Measurements from ENCODE around the gene NELFE.
"Not testable (repeated sequence)": the region's sequence is repeated elsewhere in the genome, so short reads cannot be mapped to it uniquely, and the experiment has no call there.

NELFE gene

DNA sequence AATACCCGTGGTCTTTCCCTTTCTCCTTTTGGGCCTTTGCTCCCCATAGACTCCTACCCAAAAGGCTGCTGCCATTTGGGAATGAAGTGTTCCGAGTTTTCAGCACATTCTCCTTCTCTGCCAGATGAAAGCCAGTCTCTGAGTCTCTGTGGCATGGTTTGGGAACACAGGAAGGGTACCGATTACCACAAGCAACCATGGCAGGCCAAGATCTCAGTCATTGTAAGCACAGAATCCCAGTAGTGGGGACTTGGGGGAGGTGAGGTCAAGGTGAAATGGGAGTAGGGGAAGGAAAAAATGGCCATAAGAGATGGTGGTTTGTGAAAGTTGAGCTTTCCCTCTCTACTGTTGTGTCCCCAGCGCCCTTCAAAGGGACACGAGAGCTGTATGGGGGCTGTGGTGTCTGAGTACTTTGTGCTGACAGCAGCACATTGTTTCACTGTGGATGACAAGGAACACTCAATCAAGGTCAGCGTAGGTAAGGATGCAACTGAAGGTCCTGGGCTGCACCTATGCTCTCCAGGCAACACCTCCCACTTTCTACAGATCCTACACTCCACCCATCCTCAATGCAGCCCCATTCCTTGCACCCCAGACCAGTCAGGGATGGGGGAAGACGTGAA, 8.7 kb downstream of the NELFE start:
- DNase-seq (ENCODE audit: low spot score), result no peak

DNA sequence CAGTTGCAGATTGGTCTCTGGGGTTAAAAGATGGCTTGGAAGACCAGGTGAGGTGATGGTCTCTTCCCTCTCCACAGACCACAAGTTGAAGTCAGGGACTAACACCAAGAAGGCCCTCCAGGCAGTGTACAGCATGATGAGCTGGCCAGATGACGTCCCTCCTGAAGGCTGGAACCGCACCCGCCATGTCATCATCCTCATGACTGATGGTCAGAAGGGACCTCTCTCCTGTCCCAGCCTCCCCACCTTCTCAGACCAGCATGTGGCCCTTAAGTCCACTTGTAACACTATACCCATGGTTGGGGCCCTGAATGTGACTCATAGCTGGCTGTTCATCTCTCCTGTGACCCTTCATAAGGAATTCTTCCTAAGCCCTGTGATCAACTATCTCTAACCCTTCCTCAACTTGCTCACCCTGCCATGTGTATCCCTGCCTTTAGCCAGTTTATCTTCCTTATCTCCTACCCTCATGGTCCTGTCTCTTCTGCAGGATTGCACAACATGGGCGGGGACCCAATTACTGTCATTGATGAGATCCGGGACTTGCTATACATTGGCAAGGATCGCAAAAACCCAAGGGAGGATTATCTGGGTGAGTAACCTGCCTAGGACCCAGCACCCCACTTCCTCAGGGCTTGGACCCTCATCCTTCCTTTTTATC, 9.9 kb downstream of the NELFE start:
- DNase-seq (ENCODE audit: low spot score), result no peak

DNA sequence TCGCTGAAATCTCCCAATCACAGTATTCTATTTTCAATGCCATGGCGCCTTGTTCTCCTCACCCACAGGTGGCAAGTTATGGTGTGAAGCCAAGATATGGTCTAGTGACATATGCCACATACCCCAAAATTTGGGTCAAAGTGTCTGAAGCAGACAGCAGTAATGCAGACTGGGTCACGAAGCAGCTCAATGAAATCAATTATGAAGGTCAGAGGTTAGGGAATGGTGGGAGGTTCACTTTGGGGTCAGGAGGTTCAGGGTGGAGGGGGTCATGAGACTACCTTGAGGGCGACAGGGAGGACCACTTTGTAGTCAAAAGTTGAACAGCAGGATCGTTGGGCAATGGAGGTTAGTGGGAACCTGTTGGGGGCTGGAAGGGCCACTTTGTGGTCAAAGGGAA, 10.5 kb downstream of the NELFE start:
- DNase-seq (ENCODE audit: low spot score), result no peak

DNA sequence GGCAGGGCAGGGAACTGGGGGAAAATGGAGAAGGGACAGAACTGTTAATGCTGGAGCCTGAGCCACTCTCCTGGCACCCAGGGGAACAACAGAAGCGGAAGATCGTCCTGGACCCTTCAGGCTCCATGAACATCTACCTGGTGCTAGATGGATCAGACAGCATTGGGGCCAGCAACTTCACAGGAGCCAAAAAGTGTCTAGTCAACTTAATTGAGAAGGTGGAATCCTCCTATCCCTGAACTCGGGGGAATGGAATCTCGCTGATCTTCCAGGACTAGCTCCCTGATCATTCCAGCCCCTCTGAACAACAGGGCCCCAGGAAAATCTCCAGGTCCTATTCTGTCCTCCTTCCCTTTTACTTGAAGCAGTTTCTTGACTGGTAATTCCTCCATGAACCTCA, 10.9 kb downstream of the NELFE start:
- no peak for DNase-seq (ENCODE audit: low spot score)

DNA sequence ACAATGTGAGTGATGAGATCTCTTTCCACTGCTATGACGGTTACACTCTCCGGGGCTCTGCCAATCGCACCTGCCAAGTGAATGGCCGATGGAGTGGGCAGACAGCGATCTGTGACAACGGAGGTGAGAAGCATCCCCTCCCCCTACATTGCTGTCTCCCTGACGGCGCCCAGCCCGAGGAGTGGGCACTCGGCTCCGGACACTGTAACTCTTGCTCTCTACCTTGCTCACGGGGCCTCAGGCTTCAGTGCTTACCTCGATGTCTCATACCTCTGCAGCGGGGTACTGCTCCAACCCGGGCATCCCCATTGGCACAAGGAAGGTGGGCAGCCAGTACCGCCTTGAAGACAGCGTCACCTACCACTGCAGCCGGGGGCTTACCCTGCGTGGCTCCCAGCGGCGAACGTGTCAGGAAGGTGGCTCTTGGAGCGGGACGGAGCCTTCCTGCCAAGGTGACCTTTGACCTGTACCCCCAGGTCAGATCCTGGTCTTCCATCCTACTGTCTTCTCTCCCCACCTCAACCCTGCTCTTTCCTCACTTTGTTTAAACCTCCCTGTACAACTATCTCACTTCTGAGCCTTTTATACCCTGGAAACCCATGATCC, 11.6 kb downstream of the NELFE start:
- no peak for DNase-seq (ENCODE audit: low spot score)

DNA sequence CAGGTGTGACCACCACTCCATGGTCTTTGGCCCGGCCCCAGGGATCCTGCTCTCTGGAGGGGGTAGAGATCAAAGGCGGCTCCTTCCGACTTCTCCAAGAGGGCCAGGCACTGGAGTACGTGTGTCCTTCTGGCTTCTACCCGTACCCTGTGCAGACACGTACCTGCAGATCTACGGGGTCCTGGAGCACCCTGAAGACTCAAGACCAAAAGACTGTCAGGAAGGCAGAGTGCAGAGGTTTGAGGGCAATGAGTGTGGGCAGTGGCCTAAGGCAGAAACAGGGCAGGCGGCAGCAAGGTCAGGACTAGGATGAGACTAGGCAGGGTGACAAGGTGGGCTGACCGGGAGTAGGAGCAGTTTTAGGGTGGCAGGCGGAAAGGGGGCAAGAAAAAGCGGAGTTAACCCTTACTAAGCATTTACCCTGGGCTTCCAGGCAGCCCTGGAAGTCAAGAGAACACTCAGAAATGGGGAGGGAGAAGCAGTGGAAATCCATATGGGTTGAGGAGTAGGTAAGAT, 12.3 kb downstream of the NELFE start:
- DNase-seq (ENCODE audit: low spot score), result no peak

DNA sequence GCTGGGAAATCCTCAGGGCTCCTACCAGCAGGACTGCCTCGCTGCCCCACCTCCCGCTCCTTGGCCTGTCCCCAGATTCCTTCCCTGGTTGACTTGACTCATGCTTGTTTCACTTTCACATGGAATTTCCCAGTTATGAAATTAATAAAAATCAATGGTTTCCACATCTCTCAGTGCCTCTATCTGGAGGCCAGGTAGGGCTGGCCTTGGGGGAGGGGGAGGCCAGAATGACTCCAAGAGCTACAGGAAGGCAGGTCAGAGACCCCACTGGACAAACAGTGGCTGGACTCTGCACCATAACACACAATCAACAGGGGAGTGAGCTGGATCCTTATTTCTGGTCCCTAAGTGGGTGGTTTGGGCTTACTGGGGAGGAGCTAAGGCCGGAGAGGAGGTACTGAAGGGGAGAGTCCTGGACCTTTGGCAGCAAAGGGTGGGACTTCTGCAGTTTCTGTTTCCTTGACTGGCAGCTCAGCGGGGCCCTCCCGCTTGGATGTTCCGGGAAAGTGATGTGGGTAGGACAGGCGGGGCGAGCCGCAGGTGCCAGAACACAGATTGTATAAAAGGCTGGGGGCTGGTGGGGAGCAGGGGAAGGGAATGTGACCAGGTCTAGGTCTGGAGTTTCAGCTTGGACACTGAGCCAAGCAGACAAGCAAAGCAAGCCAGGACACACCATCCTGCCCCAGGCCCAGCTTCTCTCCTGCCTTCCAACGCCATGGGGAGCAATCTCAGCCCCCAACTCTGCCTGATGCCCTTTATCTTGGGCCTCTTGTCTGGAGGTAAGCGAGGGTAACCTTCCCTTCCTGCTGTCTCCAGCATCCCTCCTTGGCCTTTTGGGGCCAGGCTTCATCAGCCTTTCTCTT, 13.0 kb downstream of the NELFE start, which contains the start of gene CFB:
Gene CFB, plus strand, starts transcription at position 589 of the 863 bp plus-strand sequence. Its CDS starts 127 bp downstream, at position 716.
- DNase-seq (ENCODE audit: low spot score), result no peak

DNA sequence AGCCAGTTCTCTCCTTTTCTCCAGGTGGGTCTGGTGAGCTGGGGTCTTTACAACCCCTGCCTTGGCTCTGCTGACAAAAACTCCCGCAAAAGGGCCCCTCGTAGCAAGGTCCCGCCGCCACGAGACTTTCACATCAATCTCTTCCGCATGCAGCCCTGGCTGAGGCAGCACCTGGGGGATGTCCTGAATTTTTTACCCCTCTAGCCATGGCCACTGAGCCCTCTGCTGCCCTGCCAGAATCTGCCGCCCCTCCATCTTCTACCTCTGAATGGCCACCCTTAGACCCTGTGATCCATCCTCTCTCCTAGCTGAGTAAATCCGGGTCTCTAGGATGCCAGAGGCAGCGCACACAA, 13.6 kb downstream of the NELFE start:
- no peak for DNase-seq (ENCODE audit: low spot score)

DNA sequence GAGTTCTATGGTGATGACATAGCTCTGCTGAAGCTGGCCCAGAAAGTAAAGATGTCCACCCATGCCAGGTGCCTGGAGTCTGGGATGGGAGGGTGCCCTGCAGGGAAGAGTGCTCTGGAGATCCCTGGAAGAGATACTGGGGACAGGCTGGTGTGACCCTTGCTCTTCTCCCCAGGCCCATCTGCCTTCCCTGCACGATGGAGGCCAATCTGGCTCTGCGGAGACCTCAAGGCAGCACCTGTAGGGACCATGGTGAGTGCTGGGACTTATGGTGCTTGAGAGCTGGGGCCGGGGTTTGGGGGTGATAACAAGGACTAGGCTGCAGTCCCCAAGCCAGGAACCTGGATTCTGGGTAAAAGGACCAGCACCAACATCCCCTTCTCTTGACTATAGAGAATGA, 15.0 kb downstream of the NELFE start:
- DNase-seq (ENCODE audit: low spot score), result no peak

DNA sequence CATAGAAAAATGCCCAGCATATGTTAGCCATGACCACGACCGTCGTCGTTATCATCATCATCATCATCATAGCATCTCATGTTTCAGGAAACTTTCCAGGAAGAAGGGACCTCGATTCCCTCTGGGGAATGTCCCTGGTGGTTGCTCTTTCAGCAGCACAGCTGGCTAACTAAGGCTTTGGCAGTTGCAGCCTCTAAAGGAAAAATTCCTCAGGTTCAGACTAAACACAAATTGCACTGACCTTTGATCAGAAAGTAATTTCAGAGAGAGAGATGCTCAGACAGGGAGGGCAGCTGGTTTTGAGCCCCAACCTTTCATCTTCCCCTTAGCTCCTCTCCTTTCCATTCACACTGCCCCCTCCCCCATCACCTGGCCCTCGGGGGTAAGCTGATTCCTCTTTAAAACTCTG, 18.5 kb downstream of the NELFE start:
- DNase-seq (ENCODE audit: low spot score), result no peak

DNA sequence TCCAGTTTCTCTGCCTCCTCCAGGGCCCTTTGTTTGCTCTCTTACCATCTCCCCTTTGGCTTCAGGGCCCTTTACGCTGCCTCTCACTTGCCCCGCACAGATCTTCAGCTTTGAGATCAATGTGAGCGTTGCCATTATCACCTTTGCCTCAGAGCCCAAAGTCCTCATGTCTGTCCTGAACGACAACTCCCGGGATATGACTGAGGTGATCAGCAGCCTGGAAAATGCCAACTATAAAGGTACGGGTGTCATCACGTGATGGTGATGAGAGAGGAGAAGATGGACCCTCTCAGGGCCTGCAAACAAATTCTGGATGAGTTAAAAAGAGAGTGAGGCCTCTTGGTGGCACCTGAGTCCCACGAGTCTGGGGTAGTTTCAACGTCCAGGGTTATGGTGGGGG, 22.9 kb downstream of the NELFE start:
- no peak for DNase-seq (ENCODE audit: low spot score)

DNA sequence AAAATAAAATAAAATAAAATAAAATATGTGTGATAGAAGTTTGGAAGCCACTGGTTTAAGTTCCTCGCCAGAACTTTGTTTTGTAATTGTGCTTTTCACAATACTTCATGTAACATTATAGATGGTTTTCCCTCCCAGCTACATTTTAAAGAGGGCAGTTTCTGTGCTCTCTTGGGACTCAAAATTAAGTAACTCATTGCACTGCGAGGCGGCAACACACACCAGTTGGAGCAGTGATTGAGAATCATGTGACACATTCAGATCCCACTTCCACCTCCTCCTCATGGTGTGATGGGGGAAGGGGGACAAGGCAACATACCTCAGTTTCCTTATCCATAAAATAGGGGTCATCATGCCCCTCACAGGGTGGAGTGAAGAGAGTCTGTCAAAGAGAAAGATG, 23.8 kb downstream of the NELFE start:
- DNase-seq (ENCODE audit: low spot score), result no peak

DNA sequence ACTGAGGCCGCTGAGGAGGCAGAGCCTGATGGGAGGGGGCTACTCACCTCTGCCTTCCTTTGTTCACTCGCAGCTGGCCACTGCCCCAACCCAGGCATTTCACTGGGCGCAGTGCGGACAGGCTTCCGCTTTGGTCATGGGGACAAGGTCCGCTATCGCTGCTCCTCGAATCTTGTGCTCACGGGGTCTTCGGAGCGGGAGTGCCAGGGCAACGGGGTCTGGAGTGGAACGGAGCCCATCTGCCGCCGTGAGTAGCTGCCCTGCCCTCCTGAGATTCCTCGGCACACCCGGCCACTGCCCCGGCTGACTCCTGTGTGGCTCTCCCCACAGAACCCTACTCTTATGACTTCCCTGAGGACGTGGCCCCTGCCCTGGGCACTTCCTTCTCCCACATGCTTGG, 25.2 kb downstream of the NELFE start:
- no peak for DNase-seq (ENCODE audit: low spot score)

DNA sequence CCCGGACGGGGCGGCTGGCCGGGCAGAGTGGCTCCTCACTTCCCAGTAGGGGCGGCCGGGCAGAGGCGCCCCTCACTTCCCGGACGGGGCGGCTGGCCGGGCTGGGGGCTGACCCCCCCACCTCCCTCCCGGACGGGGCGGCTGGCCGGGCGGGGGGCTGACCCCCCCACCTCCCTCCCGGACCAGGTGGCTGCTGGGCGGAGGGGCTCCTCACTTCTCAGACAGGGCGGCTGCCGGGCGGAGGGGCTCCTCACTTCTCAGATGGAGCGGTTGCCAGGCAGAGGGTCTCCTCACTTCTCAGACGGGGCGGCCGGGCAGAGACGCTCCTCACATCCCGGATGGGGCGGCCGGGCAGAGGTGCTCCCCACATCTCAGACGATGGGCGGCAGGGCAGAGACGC, 26.6 kb downstream of the NELFE start:
- DNase-seq (ENCODE audit: low spot score), result not testable (repeated sequence)

DNA sequence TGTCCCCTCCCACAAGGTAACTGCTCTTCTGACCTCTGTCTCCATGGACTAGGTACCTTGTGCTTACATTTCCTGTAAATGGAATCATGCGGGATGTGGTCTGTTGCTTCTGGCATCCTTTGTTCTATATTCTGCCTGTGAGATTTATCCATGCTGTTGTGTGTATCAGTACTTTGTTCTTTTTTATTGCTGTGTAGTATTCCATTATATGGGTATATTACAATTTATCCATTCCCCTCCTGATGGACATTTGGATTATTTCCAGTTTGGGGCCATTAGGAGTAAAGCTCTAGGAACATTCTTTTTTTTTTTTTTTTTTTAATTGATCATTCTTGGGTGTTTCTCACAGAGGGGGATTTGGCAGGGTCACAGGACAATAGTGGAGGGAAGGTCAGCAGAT, 27.8 kb downstream of the NELFE start:
- no peak for DNase-seq (ENCODE audit: low spot score)

DNA sequence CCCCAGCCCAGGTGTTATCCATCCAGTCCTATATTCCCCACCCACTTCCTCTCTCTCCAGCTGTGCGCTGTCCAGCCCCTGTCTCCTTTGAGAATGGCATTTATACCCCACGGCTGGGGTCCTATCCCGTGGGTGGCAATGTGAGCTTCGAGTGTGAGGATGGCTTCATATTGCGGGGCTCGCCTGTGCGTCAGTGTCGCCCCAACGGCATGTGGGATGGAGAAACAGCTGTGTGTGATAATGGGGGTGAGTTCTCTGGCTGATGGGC, 30.2 kb downstream of the NELFE start:
- DNase-seq (ENCODE audit: low spot score), result no peak

DNA sequence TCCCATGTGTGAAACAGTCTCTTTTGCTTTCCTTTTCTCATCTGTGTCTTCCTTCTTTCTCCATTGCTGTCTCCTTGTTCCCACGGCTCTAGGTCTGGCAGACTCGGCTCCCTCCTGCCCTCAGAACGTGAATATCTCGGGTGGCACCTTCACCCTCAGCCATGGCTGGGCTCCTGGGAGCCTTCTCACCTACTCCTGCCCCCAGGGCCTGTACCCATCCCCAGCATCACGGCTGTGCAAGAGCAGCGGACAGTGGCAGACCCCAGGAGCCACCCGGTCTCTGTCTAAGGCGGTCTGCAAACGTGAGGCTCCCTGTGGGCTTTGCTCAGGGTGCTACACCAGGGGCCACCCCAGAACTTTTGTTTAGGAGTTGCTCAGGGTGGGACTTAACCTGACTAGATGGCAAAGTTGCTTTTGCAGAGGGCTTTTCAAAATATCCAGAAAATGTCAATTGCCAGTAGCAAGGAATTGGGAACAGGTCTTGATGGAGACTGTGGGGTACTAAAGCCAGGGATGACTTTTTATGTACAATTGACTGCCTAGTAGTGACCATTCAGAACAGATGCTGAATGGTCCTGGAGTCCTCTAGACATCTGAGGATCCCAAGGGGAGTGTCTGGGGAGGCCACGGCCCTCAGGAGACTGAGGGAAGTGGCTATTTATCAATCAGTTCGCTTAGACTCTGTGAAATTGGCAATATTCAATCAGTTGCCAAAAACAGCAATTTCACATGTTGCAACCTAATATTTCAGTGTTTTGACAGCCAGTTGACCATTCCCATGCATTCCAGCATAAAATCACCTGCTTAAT, 30.7 kb downstream of the NELFE start:
- DNase-seq (ENCODE audit: low spot score), result no peak

DNA sequence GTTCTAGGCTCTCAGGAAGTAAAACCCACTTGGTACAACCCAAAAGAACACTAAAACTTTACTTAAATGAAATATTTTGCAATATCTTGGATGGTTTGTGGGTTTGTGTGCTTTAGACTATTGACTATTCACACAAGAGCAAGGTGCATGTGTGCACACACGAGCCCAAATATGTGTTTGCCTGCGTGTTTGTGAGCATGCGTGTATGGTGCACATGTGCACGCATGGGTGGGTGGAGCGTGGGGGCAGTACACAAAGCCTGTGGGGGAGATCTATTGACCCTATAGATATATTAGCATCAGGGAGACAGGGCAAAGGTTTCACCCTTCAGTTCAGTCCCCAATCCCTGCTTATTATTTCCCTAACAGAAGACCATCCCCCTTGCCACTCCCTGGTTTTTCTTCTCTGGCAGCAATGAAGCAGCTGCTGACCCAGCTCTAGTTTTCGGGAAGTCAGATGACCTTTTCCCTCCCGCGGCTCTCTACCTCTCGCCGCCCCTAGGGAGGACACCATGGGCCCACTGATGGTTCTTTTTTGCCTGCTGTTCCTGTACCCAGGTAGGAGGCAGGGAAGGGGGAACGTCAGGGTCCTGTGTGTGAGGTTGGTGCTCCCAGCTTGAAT, 31.4 kb downstream of the NELFE start, which contains the start of gene C2:
Gene C2, plus strand, starts transcription at position 476 of the 621 bp plus-strand sequence. Its CDS starts 36 bp downstream, at position 512.
- no peak for DNase-seq (ENCODE audit: low spot score)

DNA sequence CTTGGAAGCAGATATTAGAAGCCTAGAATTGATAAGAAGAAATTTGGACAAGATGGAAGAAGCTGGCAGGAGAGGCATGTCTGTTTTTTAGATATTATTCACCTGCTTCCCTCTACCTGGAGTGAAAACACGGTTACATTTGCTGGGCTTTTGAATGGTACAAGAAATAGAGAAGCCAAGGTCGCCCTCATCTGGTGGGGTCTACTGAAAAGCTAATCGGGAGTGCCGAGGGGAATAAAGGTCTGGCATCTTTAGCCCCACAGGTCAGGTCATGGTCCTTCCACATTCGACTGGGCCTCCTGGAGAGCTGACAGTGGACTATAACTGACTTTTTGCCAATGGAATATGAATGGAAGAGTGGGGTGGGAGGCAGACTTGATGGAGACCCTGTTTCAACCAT, 35.8 kb downstream of the NELFE start:
- DNase-seq (ENCODE audit: low spot score), result no peak

DNA sequence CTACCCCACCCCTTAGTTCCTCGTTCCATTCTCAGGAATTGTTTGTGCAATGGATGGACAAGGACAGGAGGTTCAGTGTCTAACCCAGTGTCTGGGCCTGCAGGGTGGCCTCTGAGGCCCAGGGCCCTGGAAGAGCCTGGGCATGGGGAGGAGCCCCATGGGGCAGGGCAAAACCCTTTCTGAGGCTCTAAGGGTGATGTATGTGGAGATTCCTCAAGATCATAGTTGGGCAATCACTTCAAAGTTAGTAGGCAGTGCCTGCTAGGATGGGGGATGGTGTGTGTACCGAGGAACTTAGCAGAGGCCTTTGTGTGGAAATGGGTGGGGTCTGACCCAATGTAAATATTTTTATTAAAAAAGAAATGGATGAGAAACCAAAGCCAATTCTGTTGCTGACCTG, 38.0 kb downstream of the NELFE start:
- no peak for DNase-seq (ENCODE audit: low spot score)

DNA sequence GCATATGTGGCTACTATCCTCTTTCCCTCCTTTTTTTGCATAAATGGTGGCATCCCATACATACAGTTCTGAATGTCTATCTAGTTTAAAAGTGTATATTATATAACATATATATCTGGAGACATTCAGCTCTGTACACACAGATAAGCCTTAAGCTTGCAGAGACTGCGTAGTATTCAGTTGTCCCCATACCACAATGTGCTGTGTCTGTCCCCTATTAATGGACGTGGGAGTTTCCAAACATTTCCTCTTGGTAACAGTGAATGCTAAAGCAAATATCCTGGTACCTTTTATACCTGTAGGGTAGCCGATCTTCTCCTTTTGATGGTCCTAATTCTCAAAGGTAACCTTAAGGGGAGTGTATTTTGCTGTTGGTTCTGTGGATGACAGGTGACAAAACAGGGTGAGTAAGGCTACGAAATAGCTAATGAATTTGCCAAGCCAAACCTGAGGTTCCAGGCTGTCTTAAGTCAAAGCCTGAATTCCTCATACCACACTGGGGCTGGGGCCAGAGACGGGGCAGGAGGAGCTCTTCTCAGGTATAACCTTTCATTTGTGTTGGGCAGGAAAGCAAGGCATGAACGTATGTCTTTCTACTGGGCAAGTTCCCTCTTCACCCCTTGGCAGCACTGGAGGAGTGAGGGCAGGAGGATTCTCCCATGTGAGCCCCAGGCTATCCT, 39.0 kb downstream of the NELFE start:
- DNase-seq (ENCODE audit: low spot score), result no peak

All from left forelimb (tissue), 1 donor.